NB4 (cell line): ENCODE results near the gene LRR1.

ENCODE experiments used
- DNase-seq: peaks from one replicate; pipeline ENCODE4 v3.0.0; 2010; ENCODE audit warnings: low read depth
- H3K4me3 ChIP-seq: one replicate; pipeline ENCODE4 v1.5.1; 2011; ENCODE audit warnings: mild to moderate bottlenecking, low read depth, low read length, moderate library complexity
- MYC ChIP-seq: IDR thresholded peaks from 2 replicates; pipeline ENCODE4 v1.6.1; 2011; ENCODE audit warnings: low read depth, low read length
- POLR2A ChIP-seq: IDR thresholded peaks from 2 replicates; pipeline ENCODE4 v1.6.1; 2011; ENCODE audit warnings: mild to moderate bottlenecking; ENCODE audit not compliant: insufficient read length; ENCODE audit errors: extremely low read depth
- TF ChIP-seq, protein P1 (sequence below): IDR thresholded peaks from 2 replicates; pipeline ENCODE4 v1.6.1; 2011; ENCODE audit warnings: low read depth, low read length
- TF ChIP-seq, protein P2 (sequence below): IDR thresholded peaks from one replicate; pipeline ENCODE4 v1.5.1; 2012; ENCODE audit warnings: low read depth, low read length

Gene LRR1

DNA sequence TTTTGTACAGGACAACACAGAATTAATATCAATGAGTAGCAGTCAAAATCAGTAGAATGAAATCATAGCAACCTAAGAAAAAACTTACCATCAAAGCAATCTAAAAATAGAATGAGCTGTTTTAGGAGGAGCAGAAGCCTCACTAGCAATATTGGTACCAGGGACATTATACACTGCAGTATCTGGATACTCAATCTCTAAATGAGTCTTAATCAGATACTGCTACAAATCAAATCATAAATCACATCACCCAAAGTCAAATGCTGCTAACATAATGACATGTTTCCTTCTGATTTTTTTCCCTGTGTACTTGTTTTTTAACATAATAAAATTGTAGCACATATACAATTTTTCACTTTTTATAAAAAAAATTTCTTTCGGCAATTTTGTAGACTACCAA, 20.6 kb upstream of the LRR1 start:
- no peak for DNase-seq
- TF ChIP-seq MYC: no peak
- no peak overlapping the region for H3K4me3 ChIP-seq

DNA sequence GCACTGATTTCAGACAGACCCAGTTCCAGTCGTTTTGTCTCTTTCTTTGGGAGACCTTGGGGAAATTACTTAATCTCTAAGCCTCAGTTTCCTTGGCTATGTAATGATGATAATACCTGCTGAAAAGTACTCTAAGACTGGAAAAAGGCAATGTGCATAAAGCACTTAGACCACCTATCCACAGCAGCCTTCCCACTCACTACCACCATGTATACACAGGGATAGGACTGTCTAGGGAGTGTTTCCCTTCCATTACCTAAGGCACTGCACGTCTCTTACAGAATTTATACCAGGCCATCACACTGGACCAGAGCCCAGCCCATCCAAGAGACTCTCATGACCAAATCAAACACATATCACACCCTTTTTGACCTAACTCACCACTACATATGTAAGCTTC, 18.9 kb upstream of the LRR1 start:
- DNase-seq: no peak
- no peak overlapping the region for H3K4me3 ChIP-seq
- TF ChIP-seq, protein P1, sequence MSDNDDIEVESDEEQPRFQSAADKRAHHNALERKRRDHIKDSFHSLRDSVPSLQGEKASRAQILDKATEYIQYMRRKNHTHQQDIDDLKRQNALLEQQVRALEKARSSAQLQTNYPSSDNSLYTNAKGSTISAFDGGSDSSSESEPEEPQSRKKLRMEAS: no peak
- TF ChIP-seq, protein P2, sequence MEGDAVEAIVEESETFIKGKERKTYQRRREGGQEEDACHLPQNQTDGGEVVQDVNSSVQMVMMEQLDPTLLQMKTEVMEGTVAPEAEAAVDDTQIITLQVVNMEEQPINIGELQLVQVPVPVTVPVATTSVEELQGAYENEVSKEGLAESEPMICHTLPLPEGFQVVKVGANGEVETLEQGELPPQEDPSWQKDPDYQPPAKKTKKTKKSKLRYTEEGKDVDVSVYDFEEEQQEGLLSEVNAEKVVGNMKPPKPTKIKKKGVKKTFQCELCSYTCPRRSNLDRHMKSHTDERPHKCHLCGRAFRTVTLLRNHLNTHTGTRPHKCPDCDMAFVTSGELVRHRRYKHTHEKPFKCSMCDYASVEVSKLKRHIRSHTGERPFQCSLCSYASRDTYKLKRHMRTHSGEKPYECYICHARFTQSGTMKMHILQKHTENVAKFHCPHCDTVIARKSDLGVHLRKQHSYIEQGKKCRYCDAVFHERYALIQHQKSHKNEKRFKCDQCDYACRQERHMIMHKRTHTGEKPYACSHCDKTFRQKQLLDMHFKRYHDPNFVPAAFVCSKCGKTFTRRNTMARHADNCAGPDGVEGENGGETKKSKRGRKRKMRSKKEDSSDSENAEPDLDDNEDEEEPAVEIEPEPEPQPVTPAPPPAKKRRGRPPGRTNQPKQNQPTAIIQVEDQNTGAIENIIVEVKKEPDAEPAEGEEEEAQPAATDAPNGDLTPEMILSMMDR: no peak
- TF ChIP-seq MYC (no peak), POLR2A (no peak)

DNA sequence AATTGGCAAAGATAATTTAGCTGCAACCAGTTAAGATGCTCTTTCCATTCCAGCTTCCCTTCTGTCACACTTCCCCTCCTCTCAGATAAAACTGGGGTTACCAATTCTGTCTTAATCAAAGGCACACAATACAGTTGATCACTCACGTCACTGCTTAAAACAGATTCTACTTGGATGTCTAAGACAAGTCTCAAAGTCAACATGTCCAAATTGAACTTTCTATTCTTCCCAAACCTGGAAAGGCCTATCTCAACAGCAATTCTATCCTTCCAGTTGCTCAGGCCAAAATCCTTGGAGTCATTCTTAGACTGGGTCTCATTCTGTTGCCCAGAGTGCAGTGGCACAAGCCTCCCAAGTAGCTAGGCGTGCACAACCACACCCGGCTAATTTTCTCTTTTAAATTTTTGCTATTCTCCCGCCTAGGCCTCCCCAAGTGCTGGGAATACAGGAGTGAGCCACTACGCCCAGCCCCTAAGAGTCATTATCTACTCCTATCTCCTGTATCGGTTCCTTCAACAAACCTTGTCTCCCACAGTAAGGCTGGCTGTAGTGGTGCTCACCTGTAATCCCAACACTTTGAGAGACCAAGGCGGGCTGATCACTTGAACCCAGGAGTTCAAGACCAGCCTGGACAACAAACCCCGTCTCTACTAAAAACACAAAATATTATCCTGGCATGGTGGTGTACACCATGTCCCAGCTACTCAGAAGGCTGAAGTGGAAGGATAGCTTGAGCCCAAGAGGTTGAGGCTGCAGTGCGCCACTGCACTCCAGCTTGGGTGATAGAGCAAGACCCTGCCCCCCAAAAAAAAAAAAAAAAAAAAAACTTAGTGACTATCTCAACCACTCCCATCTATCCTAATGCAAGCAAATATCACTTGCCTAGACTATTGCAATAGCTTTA, 17.3 kb upstream of the LRR1 start:
- H3K4me3 ChIP-seq: peak overlapping the region; percentile 8
- no peak for TF ChIP-seq POLR2A
- DNase-seq: peak; percentile 28

DNA sequence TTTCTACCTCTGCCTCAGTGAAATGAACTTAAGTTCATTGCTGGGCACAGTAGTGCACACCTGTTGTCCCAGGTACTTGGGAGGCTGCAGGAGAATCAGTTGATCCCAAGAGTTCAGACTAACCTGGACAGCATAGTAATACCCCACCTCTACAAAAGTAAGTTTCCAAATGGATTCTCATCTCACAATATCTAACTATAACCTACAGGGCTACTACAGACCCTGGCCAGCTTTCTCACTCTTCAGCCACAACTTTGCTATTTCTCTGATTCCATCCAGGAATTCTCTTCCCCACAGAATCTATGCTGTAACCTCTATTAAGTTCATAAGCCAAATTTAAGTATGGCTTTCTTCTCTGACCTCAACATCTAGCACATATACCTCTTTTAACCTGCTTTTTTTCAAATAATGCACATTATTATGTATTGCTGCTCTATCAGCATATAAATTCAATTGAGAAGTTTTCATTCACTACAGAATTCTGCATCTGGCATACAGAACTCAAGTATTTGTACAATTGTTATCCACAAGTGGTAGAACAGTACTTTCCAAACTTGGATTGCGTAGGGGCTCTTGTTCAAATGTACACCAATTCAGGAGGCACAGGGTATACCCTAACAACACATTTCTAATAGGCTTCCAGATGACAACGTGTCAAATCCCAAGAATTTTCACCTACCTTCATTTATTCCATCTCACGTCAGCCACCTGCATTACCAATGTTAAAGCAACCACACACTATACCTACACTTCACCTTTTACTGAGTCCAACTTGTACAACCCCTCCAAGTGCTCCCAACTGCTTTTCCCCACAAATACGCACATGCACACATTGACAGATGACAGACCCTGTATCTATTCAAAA, 16.4 kb upstream of the LRR1 start:
- TF ChIP-seq, protein P1: no peak
- TF ChIP-seq POLR2A: peak; percentile 27
- no peak for DNase-seq
- peak overlapping the region; percentile 100 for H3K4me3 ChIP-seq

DNA sequence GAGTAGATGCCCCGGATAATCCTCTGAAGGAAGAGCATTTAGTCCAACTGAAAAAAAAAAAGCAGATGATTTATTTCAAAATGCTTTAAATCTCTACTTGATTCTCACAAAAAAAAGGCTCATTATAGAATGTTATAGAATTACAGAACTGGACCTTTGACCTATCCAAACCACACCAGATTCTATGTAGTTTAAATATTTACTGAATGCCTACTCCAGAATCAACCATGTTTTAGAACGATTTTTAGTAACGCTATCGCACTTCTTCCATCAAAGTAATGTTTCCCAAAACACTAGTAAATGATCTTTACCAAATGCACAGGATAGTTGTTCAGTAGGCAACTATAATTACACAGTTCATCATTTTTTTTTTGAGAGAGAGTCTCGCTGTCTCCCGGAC, 15.1 kb upstream of the LRR1 start:
- peak overlapping the region; percentile 100 for H3K4me3 ChIP-seq
- no peak for DNase-seq

DNA sequence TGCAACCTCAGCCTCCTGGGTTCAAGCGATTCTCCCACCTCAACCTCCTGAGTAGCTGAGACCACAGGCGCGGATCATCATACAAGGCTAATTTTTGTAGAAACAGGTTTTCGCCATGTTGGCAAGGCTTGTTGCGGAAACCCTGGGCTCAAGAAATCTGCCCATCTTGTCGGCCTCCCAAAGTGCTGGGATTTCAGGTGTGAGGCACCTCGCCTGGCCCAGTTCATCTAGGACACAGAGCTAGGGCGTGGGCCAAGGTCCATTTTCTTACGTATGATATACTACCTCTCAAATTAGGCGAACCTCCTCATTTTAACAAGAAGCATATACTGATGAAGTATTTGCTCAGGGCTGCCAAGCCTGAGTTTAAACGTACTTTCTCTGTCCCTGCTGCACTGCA, 14.7 kb upstream of the LRR1 start:
- no peak for DNase-seq
- peak overlapping the region; percentile 100 for H3K4me3 ChIP-seq
- no peak for TF ChIP-seq POLR2A
- no peak for TF ChIP-seq MYC
- TF ChIP-seq, protein P2: no peak
- TF ChIP-seq, protein P1: no peak

More for the DNA sequence above, 15.1 kb upstream of the LRR1 start:
- TF ChIP-seq POLR2A: no peak
- TF ChIP-seq MYC: no peak
- TF ChIP-seq, protein P2: no peak

DNA sequence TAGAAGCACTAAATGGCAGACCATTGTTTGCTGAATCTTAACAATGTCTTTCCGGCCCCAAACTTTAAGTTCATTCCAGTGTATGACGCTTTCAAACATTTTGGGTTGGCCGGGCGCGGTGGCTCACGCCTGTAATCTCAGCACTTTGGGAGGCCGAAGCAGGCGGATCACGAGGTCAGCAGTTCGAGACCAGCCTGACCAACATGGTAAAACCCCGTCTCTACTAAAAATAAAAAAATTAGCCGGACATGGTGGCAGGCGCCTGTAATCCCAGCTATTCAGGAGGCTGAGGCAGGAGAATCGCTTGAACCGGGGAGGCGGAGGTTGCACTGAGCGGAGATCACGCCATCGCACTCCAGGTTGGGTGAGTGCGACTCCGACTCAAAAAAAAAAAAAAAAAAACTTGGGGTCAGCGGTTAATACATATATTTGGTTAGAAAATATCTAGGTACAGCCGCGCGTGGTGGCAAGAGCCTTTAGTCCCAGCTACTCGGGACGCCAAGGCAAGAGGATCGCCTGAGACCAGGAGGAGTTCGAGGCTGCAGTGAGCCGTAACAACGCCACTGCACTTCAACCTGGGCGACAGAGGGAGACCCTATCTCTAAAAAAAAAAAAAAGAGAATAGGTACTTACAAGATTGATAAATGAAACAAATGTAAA, 13.6 kb upstream of the LRR1 start:
- peak overlapping the region; percentile 100 for H3K4me3 ChIP-seq
- peak; percentile 34 for DNase-seq
